Measurements from ENCODE around the gene SAXO2.
"Not testable (repeated sequence)": the region's sequence is repeated elsewhere in the genome, so short reads cannot be mapped to it uniquely, and the experiment has no call there.

DNA sequence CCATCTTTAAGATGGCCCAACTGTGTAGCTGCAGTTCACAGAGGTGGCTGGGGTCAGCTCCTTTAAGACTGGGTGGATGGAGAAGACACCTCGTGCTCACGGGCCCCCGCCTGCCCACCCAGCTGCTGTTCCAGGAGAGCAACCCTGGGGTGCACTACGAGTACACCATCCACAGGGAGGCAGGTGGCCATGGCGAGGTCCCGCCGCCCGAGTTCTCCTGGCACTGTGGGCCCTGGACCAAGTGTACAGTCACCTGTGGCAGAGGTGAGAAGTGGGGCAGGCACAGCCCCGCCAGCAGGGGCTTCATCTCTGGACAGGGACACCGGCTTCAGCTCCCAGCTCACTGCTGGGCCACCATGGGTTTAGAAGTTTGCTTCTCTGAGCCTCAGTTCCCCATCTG lies 59.9 kb downstream of the SAXO2 start:
- TF ChIP-seq SUZ12 (IDR thresholded peaks at IDR 0.05; ENCODE audit: extremely low read depth, insufficient read depth, insufficient read length); ZNF274 (IDR thresholded peaks at IDR 0.05; ENCODE audit: low read depth, low read length); YY1 (IDR thresholded peaks at IDR 0.05; ENCODE audit: insufficient read depth, insufficient read length): not testable (repeated sequence)
